Smooth muscle cell of trachea (primary cell): ENCODE data around the gene LACRT. TPM values are rescaled to one million over a fixed set of nuclear protein-coding genes. Genes with fewer than 3 reads are reported as not detected.

Source experiments
- total RNA-seq: library from RNA; depleted of rRNA; stranded (reverse); fragments of >200 nt; gene quantifications from 2 replicates; pipeline ENCODE4 v1.2.1, GENCODE V29; 2014

Gene LACRT
- total RNA-seq = not detected in 2 replicates

GRCh38 chr12:54634795-54635194, at the start of gene LACRT:
Gene LACRT (minus strand): TSS chr12:54634895. CDS start chr12:54634841, 54 bp downstream.

GRCh38 chr12:54648265-54648664, 13.6 kb upstream of the LACRT start, which contains the start of gene DCD:
Gene DCD (minus strand): TSS chr12:54648365. CDS start chr12:54648303, 62 bp downstream.

GRCh38 chr12:54588110-54588889, 46.4 kb downstream of the LACRT start, which contains the start of gene PPP1R1A:
Gene PPP1R1A (minus strand): TSS chr12:54588659. CDS start chr12:54588488, 171 bp downstream.

Other genes with a start within 250 kb of the LACRT start
- gene ITGA5, start 215.6 kb downstream of the LACRT start, total RNA-seq = 319 and 321 TPM in 2 replicates
- 0.50 TPM in 1 of 2 replicates, not detected in the other for gene GTSF1, start 161.3 kb downstream of the LACRT start, total RNA-seq
- gene NCKAP1L, start 137.1 kb downstream of the LACRT start, total RNA-seq = not detected in 2 replicates
- 0.15 TPM in 1 of 2 replicates, not detected in the other for gene PDE1B, start 85.3 kb downstream of the LACRT start, total RNA-seq
- not detected in 2 replicates for gene PPP1R1A, start 46.2 kb downstream of the LACRT start, total RNA-seq
- gene DCD, start 13.5 kb upstream of the LACRT start, total RNA-seq = not detected in 2 replicates
- gene MUCL1, start 219.6 kb upstream of the LACRT start, total RNA-seq = not detected in 2 replicates